Peyer's patch (tissue), 4 donors: ENCODE results near the gene NPTXR. TPM values are rescaled to one million over a fixed set of nuclear protein-coding genes. Genes with fewer than 3 reads are reported as not detected.

Experiments
- DNase-seq, 3 donors: peaks; one replicate each; pipeline ENCODE4 v3.0.0-alpha.2; 2017 to 2019
- H3K27ac ChIP-seq, 4 donors: fragments of 200-600 bp; sonication (generic); one replicate each; pipeline ENCODE4 v1.5.1; 2016 to 2019
- H3K27me3 ChIP-seq, 2 donors: fragments of 200-600 bp; sonication (generic); one replicate each; pipeline ENCODE4 v1.5.1; 2019
- H3K36me3 ChIP-seq, 3 donors: fragments of 200-600 bp; sonication (generic); one replicate each; pipeline ENCODE4 v1.5.1; 2016 to 2019
- H3K4me1 ChIP-seq, 4 donors: fragments of 200-600 bp; sonication (generic); one replicate each; pipeline ENCODE4 v1.5.1; 2016 to 2019
- H3K4me3 ChIP-seq, 4 donors: fragments of 200-600 bp; sonication (generic); 1 replicate in 3 of 4; 2 replicates in 1 of 4; pipeline ENCODE4 v1.5.1; 2016 to 2019; ENCODE audit warnings: mild to moderate bottlenecking in 1 of 4
- H3K9me3 ChIP-seq, 4 donors: fragments of 200-600 bp; sonication (generic); one replicate each; pipeline ENCODE4 v1.5.1; 2016 to 2019; ENCODE audit warnings: mild to moderate bottlenecking in 1 of 4
- CTCF ChIP-seq, 6 experiments: fragments of 450-650 bp in 4 of 6; fragments of 200-600 bp in 2 of 6; sonication (generic) in 1 of 6; IDR thresholded peaks; one replicate each; pipeline ENCODE4 v1.5.1; 2017 to 2019; ENCODE audit warnings: antibody characterized with exemption in 6 of 6, mild to moderate bottlenecking in 3 of 6, moderate library complexity in 1 of 6
- POLR2A ChIP-seq, 2 donors: fragments of 450-650 bp; IDR thresholded peaks; one replicate each; pipeline ENCODE4 v1.5.1; 2017; ENCODE audit warnings: antibody characterized with exemption in 2 of 2, mild to moderate bottlenecking in 2 of 2, moderate library complexity in 2 of 2
- total RNA-seq, 4 donors: library from RNA; depleted of rRNA; stranded (reverse); fragments of >200 nt; gene quantifications; one replicate each; pipeline ENCODE4 v1.1.0, GENCODE V29; 2016

NPTXR gene
- total RNA-seq, 4 donors from 2014 or later: 0.53 to 2.8 (median 1.1) TPM

GRCh38 chr22:38841635-38842034 lies 2.2 kb downstream of the NPTXR start:
- H3K4me1 ChIP-seq: peaks cover 0 to 17% (median 9%) of the 10 kb centered on the region in 4 donors
- no peaks in the 10 kb centered on the region for H3K9me3 ChIP-seq
- H3K4me3 ChIP-seq: no peak overlapping the region
- no peaks in the 10 kb centered on the region for H3K36me3 ChIP-seq
- H3K27ac ChIP-seq: no peak overlapping the region
- DNase-seq: no peak
- peaks cover 0 to 16% of the 10 kb centered on the region in 2 donors for H3K27me3 ChIP-seq
- no peak for TF ChIP-seq CTCF (IDR thresholded peaks at IDR 0.05)
- no peak for TF ChIP-seq POLR2A (IDR thresholded peaks at IDR 0.05)

GRCh38 chr22:38841211-38841610 lies 2.6 kb downstream of the NPTXR start:
- no peak for DNase-seq
- H3K27me3 ChIP-seq: peaks cover 0 to 16% of the 10 kb centered on the region in 2 donors
- H3K4me1 ChIP-seq: peaks cover 0 to 17% (median 9%) of the 10 kb centered on the region in 4 donors
- TF ChIP-seq POLR2A (IDR thresholded peaks at IDR 0.05): no peak
- no peak for TF ChIP-seq CTCF (IDR thresholded peaks at IDR 0.05)
- no peaks in the 10 kb centered on the region for H3K36me3 ChIP-seq
- no peaks in the 10 kb centered on the region for H3K9me3 ChIP-seq
- H3K4me3 ChIP-seq: no peak overlapping the region
- H3K27ac ChIP-seq: no peak overlapping the region

DNA sequence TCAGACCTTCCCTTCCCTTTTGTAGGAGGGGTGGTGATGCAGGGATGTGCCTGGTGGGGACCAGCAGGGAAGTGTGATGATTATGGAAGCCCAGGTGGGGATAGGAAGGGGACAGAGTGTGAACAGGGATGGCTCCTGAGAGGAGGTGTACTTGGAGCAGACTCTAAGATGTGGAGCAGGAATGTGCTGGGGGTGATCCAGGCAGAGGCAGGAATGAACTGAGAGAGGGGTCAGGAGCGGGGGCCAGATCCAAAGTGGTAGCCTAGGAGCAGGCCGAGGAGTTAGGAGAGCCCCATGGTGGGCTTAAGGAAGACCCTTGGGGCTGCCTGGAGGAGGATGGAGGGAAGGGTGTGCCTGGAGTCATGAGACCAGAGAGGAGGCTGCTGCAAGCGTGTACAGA lies 3.7 kb downstream of the NPTXR start:
- peaks cover 0 to 17% (median 9%) of the 10 kb centered on the region in 4 donors for H3K4me1 ChIP-seq
- H3K4me3 ChIP-seq: no peak overlapping the region
- TF ChIP-seq POLR2A (IDR thresholded peaks at IDR 0.05): no peak
- no peak for TF ChIP-seq CTCF (IDR thresholded peaks at IDR 0.05)
- no peaks in the 10 kb centered on the region for H3K9me3 ChIP-seq
- no peak overlapping the region for H3K27ac ChIP-seq
- H3K36me3 ChIP-seq: no peaks in the 10 kb centered on the region
- H3K27me3 ChIP-seq: peaks cover 0 to 16% of the 10 kb centered on the region in 2 donors
- DNase-seq: no peak

GRCh38 chr22:38839686-38840085 lies 4.1 kb downstream of the NPTXR start:
- Histone ChIP-seq H3K27ac (no peak overlapping the region), H3K9me3 (no peaks in the 10 kb centered on the region), H3K4me1 (peaks cover 0 to 17% (median 9%) of the 10 kb centered on the region in 4 donors), H3K27me3 (peaks cover 0 to 15% of the 10 kb centered on the region in 2 donors), H3K4me3 (no peak overlapping the region), H3K36me3 (no peaks in the 10 kb centered on the region)
- DNase-seq: no peak
- TF ChIP-seq CTCF (IDR thresholded peaks at IDR 0.05): no peak
- no peak for TF ChIP-seq POLR2A (IDR thresholded peaks at IDR 0.05)

DNA sequence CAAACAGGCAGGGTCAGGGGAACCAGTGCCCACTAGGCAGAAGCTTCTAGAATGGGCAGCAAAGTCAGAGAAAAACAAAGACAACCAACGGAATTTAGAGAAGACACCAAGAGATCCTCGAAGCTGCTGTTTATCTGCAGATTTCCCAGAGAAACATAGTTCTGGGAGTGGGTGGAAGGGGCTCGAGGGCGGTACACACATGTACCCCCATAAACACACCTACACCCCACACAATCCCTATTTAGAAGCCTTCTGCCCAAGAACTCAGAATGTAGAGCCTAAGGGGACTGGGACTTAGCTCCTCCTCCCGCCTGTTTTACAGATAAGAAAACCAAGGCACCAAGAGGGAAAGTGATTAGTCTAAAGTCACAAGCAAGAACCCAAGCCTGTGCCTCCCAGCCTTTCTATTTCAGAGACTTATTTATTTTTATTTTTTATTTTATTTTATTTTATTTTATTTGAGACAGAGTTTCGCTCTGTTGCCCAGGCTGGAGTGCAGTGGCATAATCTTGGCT lies 6.4 kb downstream of the NPTXR start:
- Histone ChIP-seq H3K36me3 (no peaks in the 10 kb centered on the region), H3K27ac (no peak overlapping the region), H3K4me1 (peaks cover 0 to 2% (median 0%) of the 10 kb centered on the region in 4 donors), H3K4me3 (no peak overlapping the region), H3K9me3 (no peaks in the 10 kb centered on the region), H3K27me3 (peaks cover 0 to 7% of the 10 kb centered on the region in 2 donors)
- DNase-seq: no peak
- TF ChIP-seq POLR2A (IDR thresholded peaks at IDR 0.05) (no peak), CTCF (IDR thresholded peaks at IDR 0.05) (no peak)

DNA sequence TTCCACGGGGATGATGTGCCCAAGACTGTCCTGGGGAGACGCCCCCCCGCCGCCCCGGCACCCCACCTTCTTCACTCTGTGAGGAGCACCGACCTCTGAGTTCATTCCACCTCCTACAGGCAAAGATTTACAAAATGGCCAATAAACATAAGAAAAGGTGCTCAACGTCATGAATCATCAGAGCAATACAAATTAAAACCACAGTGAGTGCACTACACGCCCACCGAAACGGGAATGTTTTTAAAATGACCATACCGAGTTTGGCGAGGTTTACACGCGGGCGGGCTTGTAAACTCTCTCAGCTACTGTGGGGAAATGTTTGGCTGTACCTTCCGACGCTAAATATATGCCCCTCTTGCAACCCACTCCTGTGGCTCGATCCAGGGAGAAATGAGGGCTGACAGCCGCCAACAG lies 7.9 kb downstream of the NPTXR start:
- DNase-seq: no peak
- H3K4me3 ChIP-seq: no peak overlapping the region
- no peak overlapping the region for H3K27ac ChIP-seq

More for the DNA sequence above, 7.9 kb downstream of the NPTXR start:
- Histone ChIP-seq H3K36me3 (no peaks in the 10 kb centered on the region), H3K4me1 (no peaks in the 10 kb centered on the region), H3K27me3 (no peaks in the 10 kb centered on the region), H3K9me3 (no peaks in the 10 kb centered on the region)
- TF ChIP-seq CTCF (IDR thresholded peaks at IDR 0.05) (no peak), POLR2A (IDR thresholded peaks at IDR 0.05) (no peak)
